Fibroblast of the aortic adventitia (primary cell): ENCODE results near the gene NPHP4. TPM values are rescaled to one million over a fixed set of nuclear protein-coding genes. Genes with fewer than 3 reads are reported as not detected.

Experiments
- DNase-seq: peaks from one replicate; pipeline ENCODE4 v3.0.0-alpha.2; 2010; ENCODE audit warnings: low read depth
- H3K4me3 ChIP-seq: 2 replicates; pipeline ENCODE4 v1.5.1; 2011; ENCODE audit warnings: low read depth, mild to moderate bottlenecking, control low read depth, low read length, moderate library complexity
- CTCF ChIP-seq: IDR thresholded peaks from 2 replicates; pipeline ENCODE4 v1.5.1; 2011; ENCODE audit warnings: mild to moderate bottlenecking, low read length, control low read depth, inconsistent platforms; ENCODE audit not compliant: insufficient read depth
- total RNA-seq: library from RNA; depleted of rRNA; stranded (reverse); fragments of >200 nt; gene quantifications from 2 replicates; pipeline ENCODE4 v1.2.3, GENCODE V29; 2012; ENCODE audit warnings: low replicate concordance

NPHP4 gene
- total RNA-seq, 1 donor: 6.9 TPM

- no peak overlapping the region for H3K4me3 ChIP-seq
- TF ChIP-seq CTCF: no peak
- DNase-seq: peak; percentile 8
Measured at GRCh38 chr1:5847013-5847659, 145.1 kb downstream of the NPHP4 start.

GRCh38 chr1:5845376-5845775 lies 146.8 kb downstream of the NPHP4 start:
- no peak for TF ChIP-seq CTCF
- no peak for DNase-seq

GRCh38 chr1:5844442-5844841 lies 147.8 kb downstream of the NPHP4 start:
- H3K4me3 ChIP-seq: no peak overlapping the region
- no peak for DNase-seq
- TF ChIP-seq CTCF: no peak

More at GRCh38 chr1:5845376-5845775, 146.8 kb downstream of the NPHP4 start:
- no peak overlapping the region for H3K4me3 ChIP-seq

GRCh38 chr1:5843521-5844096 lies 148.6 kb downstream of the NPHP4 start:
- TF ChIP-seq CTCF: no peak
- no peak for DNase-seq
- H3K4me3 ChIP-seq: no peak overlapping the region

- H3K4me3 ChIP-seq: no peak overlapping the region
- TF ChIP-seq CTCF: no peak
- DNase-seq: no peak
Measured at GRCh38 chr1:5842679-5843078, 149.5 kb downstream of the NPHP4 start.

- TF ChIP-seq CTCF: no peak
- H3K4me3 ChIP-seq: no peak overlapping the region
- no peak for DNase-seq
Measured at GRCh38 chr1:5840551-5841001, 151.6 kb downstream of the NPHP4 start.
